ENCODE data around the gene EHMT1.

DNA sequence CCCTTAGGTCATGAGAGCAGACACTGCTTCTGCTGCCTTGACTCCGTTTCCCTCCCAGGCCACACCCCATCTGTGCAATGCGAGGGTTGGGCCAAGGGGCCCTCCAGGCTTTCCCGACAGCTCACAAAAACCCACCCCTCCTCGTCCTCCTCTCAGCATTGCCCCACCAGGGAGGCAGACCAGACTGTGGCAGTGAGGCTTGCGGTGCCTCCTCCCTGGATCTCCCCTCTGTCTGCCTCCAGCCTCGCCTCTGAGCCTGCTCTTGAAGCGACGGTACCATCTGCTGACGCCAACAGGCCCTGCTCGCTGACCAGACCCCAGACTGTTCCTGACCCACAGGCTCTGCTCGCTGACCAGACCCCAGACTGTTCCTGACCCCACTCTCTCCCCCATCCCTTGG lies 159.5 kb downstream of the EHMT1 start:
- no peak for TF ChIP-seq CEBPB (IDR thresholded peaks at IDR 0.05; ENCODE audit: borderline replicate concordance, low read depth, low read length)
- no peak for TF ChIP-seq ZNF121 (CRISPR knock-in tag; IDR thresholded peaks at IDR 0.05)
- no peak for TF ChIP-seq ZNF274 (CRISPR knock-in tag; IDR thresholded peaks at IDR 0.05)
- no peak for TF ChIP-seq ZNF143 (CRISPR knock-in tag; IDR thresholded peaks at IDR 0.05)
- no peak for TF ChIP-seq MAZ (IDR thresholded peaks at IDR 0.05; ENCODE audit: borderline replicate concordance, low read depth, low read length)
- TF ChIP-seq MAZ (CRISPR knock-in tag; IDR thresholded peaks at IDR 0.05; ENCODE audit: low read depth), result no peak
- TF ChIP-seq THYN1 (CRISPR knock-in tag; IDR thresholded peaks at IDR 0.05; ENCODE audit: borderline replicate concordance, low read depth), result no peak
- no peak for TF ChIP-seq ZNF138 (CRISPR knock-in tag; IDR thresholded peaks at IDR 0.05; ENCODE audit: low read depth)
- TF ChIP-seq, protein P1, sequence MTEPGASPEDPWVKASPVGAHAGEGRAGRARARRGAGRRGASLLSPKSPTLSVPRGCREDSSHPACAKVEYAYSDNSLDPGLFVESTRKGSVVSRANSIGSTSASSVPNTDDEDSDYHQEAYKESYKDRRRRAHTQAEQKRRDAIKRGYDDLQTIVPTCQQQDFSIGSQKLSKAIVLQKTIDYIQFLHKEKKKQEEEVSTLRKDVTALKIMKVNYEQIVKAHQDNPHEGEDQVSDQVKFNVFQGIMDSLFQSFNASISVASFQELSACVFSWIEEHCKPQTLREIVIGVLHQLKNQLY (CRISPR knock-in tag; IDR thresholded peaks at IDR 0.05), result no peak
- TF ChIP-seq, protein P2, sequence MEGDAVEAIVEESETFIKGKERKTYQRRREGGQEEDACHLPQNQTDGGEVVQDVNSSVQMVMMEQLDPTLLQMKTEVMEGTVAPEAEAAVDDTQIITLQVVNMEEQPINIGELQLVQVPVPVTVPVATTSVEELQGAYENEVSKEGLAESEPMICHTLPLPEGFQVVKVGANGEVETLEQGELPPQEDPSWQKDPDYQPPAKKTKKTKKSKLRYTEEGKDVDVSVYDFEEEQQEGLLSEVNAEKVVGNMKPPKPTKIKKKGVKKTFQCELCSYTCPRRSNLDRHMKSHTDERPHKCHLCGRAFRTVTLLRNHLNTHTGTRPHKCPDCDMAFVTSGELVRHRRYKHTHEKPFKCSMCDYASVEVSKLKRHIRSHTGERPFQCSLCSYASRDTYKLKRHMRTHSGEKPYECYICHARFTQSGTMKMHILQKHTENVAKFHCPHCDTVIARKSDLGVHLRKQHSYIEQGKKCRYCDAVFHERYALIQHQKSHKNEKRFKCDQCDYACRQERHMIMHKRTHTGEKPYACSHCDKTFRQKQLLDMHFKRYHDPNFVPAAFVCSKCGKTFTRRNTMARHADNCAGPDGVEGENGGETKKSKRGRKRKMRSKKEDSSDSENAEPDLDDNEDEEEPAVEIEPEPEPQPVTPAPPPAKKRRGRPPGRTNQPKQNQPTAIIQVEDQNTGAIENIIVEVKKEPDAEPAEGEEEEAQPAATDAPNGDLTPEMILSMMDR (CRISPR knock-in tag; IDR thresholded peaks at IDR 0.05), result no peak
- TF ChIP-seq PHB2 (IDR thresholded peaks at IDR 0.05; ENCODE audit: partially characterized antibody), result no peak
- TF ChIP-seq RXRA (CRISPR knock-in tag; IDR thresholded peaks at IDR 0.05), result no peak

All from HepG2 (cell line).